ENCODE measurements around the gene LRRC74A. TPM values are rescaled to one million over a fixed set of nuclear protein-coding genes. Genes with fewer than 3 reads are reported as not detected.
"Not testable (repeated sequence)": the region's sequence is repeated elsewhere in the genome, so short reads cannot be mapped to it uniquely, and the experiment has no call there.

The LRRC74A gene
- total RNA-seq, 1 experiment from 2014 or later = not detected

GRCh38 chr14:76891391-76891790, 65.2 kb downstream of the LRRC74A start:
- DNase-seq (ENCODE audit: low read depth) = no peak

- no peak for DNase-seq (ENCODE audit: low read depth)
Observed at GRCh38 chr14:76894308-76894707, 68.1 kb downstream of the LRRC74A start.

- not testable (repeated sequence) for DNase-seq (ENCODE audit: low read depth)
Observed at GRCh38 chr14:76898006-76898405, 71.8 kb downstream of the LRRC74A start.

GRCh38 chr14:76900682-76901081, 74.5 kb downstream of the LRRC74A start:
- no peak for DNase-seq (ENCODE audit: low read depth)

GRCh38 chr14:76901171-76902055, 75.2 kb downstream of the LRRC74A start:
- no peak for DNase-seq (ENCODE audit: low read depth)

- DNase-seq (ENCODE audit: low read depth) = no peak
Observed at GRCh38 chr14:76902591-76902990, 76.4 kb downstream of the LRRC74A start.

- DNase-seq (ENCODE audit: low read depth) = peak; percentile 54
Observed at GRCh38 chr14:76904100-76904739, 78.0 kb downstream of the LRRC74A start.

- DNase-seq (ENCODE audit: low read depth) = peak; percentile 100
Observed at GRCh38 chr14:76904740-76905569, 78.7 kb downstream of the LRRC74A start.

- no peak for DNase-seq (ENCODE audit: low read depth)
Observed at GRCh38 chr14:76908834-76909233, 82.6 kb downstream of the LRRC74A start.

- no peak for DNase-seq (ENCODE audit: low read depth)
Observed at GRCh38 chr14:76909266-76909665, 83.1 kb downstream of the LRRC74A start.

GRCh38 chr14:76910371-76910890, 84.2 kb downstream of the LRRC74A start:
- no peak for DNase-seq (ENCODE audit: low read depth)

GRCh38 chr14:76911473-76911872, 85.3 kb downstream of the LRRC74A start:
- DNase-seq (ENCODE audit: low read depth) = no peak

GRCh38 chr14:76914533-76915081, 88.4 kb downstream of the LRRC74A start:
- not testable (repeated sequence) for DNase-seq (ENCODE audit: low read depth)

GRCh38 chr14:76916040-76916715, 90.0 kb downstream of the LRRC74A start:
- no peak for DNase-seq (ENCODE audit: low read depth)

GRCh38 chr14:76917158-76917596, 91.0 kb downstream of the LRRC74A start:
- DNase-seq (ENCODE audit: low read depth) = peak; percentile 76

- DNase-seq (ENCODE audit: low read depth) = peak; percentile 39
Observed at GRCh38 chr14:76917745-76918255, 91.6 kb downstream of the LRRC74A start.

GRCh38 chr14:76918256-76918781, 92.1 kb downstream of the LRRC74A start:
- DNase-seq (ENCODE audit: low read depth) = peak; percentile 86

- peak; percentile 99 for DNase-seq (ENCODE audit: low read depth)
Observed at GRCh38 chr14:76918782-76919394, 92.7 kb downstream of the LRRC74A start.
